H9 (cell line): ENCODE results near the gene GIT1. TPM values are rescaled to one million over a fixed set of nuclear protein-coding genes. Genes with fewer than 3 reads are reported as not detected.

Experiments used
- DNase-seq: peaks from one replicate; pipeline ENCODE4 v3.0.0-alpha.2; 2017
- H2AFZ ChIP-seq: one replicate; pipeline ENCODE4 v1.6.1; 2013; ENCODE audit warnings: mild to moderate bottlenecking, low read length, control low read depth, moderate library complexity
- H2AK5ac ChIP-seq: 2 replicates; pipeline ENCODE4 v1.6.1; 2013; ENCODE audit warnings: low read length, control low read depth, mixed read lengths; ENCODE audit not compliant: insufficient read length
- H2BK120ac ChIP-seq: one replicate; pipeline ENCODE4 v1.6.1; 2013; ENCODE audit warnings: low read depth, mild to moderate bottlenecking, low read length, control low read depth, inconsistent platforms; ENCODE audit not compliant: poor library complexity, severe bottlenecking
- H2BK12ac ChIP-seq: 2 replicates; pipeline ENCODE4 v1.6.1; 2013; ENCODE audit warnings: low read length, control low read depth, mixed read lengths, low read depth; ENCODE audit not compliant: insufficient read length
- H2BK15ac ChIP-seq: 2 replicates; pipeline ENCODE4 v1.6.1; 2013; ENCODE audit warnings: low read depth, low read length, control low read depth
- H2BK20ac ChIP-seq: one replicate; pipeline ENCODE4 v1.6.1; 2013; ENCODE audit warnings: low read depth, mild to moderate bottlenecking, low read length, control low read depth, inconsistent platforms; ENCODE audit not compliant: poor library complexity, severe bottlenecking
- H2BK5ac ChIP-seq: 2 replicates; pipeline ENCODE4 v1.6.1; 2013; ENCODE audit warnings: low read length, control low read depth, mixed read lengths; ENCODE audit not compliant: insufficient read length
- H3K14ac ChIP-seq: 2 replicates; pipeline ENCODE4 v1.6.1; 2013; ENCODE audit warnings: low read length, control low read depth; ENCODE audit not compliant: insufficient read depth
- H3K18ac ChIP-seq: 2 replicates; pipeline ENCODE4 v1.6.1; 2013; ENCODE audit warnings: low read depth, mild to moderate bottlenecking, mixed read lengths, low read length, control low read depth; ENCODE audit not compliant: insufficient read length
- H3K23ac ChIP-seq: 2 replicates; pipeline ENCODE4 v1.6.1; 2013; ENCODE audit warnings: low read length, control low read depth, mixed read lengths, low read depth; ENCODE audit not compliant: insufficient read length
- H3K23me2 ChIP-seq: 2 replicates; pipeline ENCODE4 v1.6.1; 2013; ENCODE audit warnings: low read depth, mild to moderate bottlenecking, mixed read lengths, low read length, control low read depth; ENCODE audit not compliant: insufficient read length, poor library complexity, severe bottlenecking
- H3K27ac ChIP-seq: 2 replicates; pipeline ENCODE4 v1.5.1; 2013; ENCODE audit warnings: low read length, control low read depth, mixed read lengths, low read depth; ENCODE audit not compliant: insufficient read length
- H3K27me3 ChIP-seq: 2 replicates; pipeline ENCODE4 v1.6.1; 2013; ENCODE audit warnings: low read length, control low read depth, inconsistent platforms; ENCODE audit not compliant: insufficient read depth
- H3K4ac ChIP-seq: 2 replicates; pipeline ENCODE4 v1.6.1; 2013; ENCODE audit warnings: low read depth, mild to moderate bottlenecking, control low read depth, inconsistent platforms, low read length, moderate library complexity
- H3K4me1 ChIP-seq: 2 replicates; pipeline ENCODE4 v1.6.1; 2013; ENCODE audit warnings: low read length, control low read depth, inconsistent platforms; ENCODE audit not compliant: insufficient read depth
- H3K4me2 ChIP-seq: 2 replicates; pipeline ENCODE4 v1.6.1; 2013; ENCODE audit warnings: low read length, control low read depth, mixed read lengths; ENCODE audit not compliant: insufficient read length, insufficient read depth
- H3K56ac ChIP-seq: 2 replicates; pipeline ENCODE4 v1.6.1; 2013; ENCODE audit warnings: low read depth, mild to moderate bottlenecking, mixed read lengths, low read length, control low read depth; ENCODE audit not compliant: insufficient read length
- H3K79me1 ChIP-seq: 2 replicates; pipeline ENCODE4 v1.6.1; 2013; ENCODE audit warnings: low read depth, mild to moderate bottlenecking, moderate library complexity, low read length, control low read depth, inconsistent platforms; ENCODE audit not compliant: insufficient read depth, poor library complexity, severe bottlenecking
- H3K79me2 ChIP-seq: 2 replicates; pipeline ENCODE4 v1.6.1; 2013; ENCODE audit warnings: low read length, control low read depth, inconsistent platforms; ENCODE audit not compliant: insufficient read depth
- H3K9ac ChIP-seq: 2 replicates; pipeline ENCODE4 v1.6.1; 2013; ENCODE audit warnings: low read length, control low read depth, mixed read lengths; ENCODE audit not compliant: insufficient read length; ENCODE audit errors: extremely low read depth
- H3K9me3 ChIP-seq: one replicate; pipeline ENCODE4 v1.6.1; 2013; ENCODE audit warnings: low read depth, low read length, inconsistent platforms; ENCODE audit not compliant: control insufficient read depth
- H3T11ph ChIP-seq: one replicate; pipeline ENCODE4 v1.6.1; 2013; ENCODE audit warnings: mild to moderate bottlenecking, low read length, control low read depth, inconsistent platforms
- H4K20me1 ChIP-seq: one replicate; pipeline ENCODE4 v1.6.1; 2013; ENCODE audit not compliant: control insufficient read depth, insufficient read length, insufficient read depth
- H4K5ac ChIP-seq: 2 replicates; pipeline ENCODE4 v1.6.1; 2013; ENCODE audit warnings: low read depth, mild to moderate bottlenecking, mixed read lengths, low read length, control low read depth; ENCODE audit not compliant: insufficient read length
- H4K8ac ChIP-seq: replicated peaks from 2 replicates; pipeline ENCODE4 v1.6.1; 2013; ENCODE audit warnings: low read length, control low read depth, mixed read lengths, low read depth; ENCODE audit not compliant: insufficient read length
- H4K91ac ChIP-seq: 2 replicates; pipeline ENCODE4 v1.6.1; 2013; ENCODE audit warnings: low read depth, mild to moderate bottlenecking, moderate library complexity, mixed read lengths, low read length, control low read depth; ENCODE audit not compliant: insufficient read length
- H3K27ac Mint-ChIP-seq, 3 experiments: 2 replicates in 2 of 3; 3 replicates in 1 of 3; pipeline ENCODE4 v1.8.0; 2020 to 2021; ENCODE audit warnings: mixed read lengths in 3 of 3, mild to moderate bottlenecking in 1 of 3, moderate library complexity in 1 of 3
- H3K27me3 Mint-ChIP-seq: 2 replicates; pipeline ENCODE4 v1.8.0; 2021; ENCODE audit warnings: low read depth, mild to moderate bottlenecking, moderate library complexity, mixed read lengths
- H3K36me3 Mint-ChIP-seq, 3 experiments: 2 replicates in 2 of 3; 3 replicates in 1 of 3; pipeline ENCODE4 v1.8.0; 2020 to 2021; ENCODE audit warnings: low read depth in 3 of 3, mixed read lengths in 3 of 3; ENCODE audit not compliant: insufficient read depth in 1 of 3
- H3K4me1 Mint-ChIP-seq, 2 experiments: 2 replicates each; pipeline ENCODE4 v1.8.0; 2020; ENCODE audit warnings: mixed read lengths in 2 of 2
- H3K4me3 Mint-ChIP-seq, 2 experiments: 2 replicates in 1 of 2; 3 replicates in 1 of 2; pipeline ENCODE4 v1.8.0; 2020 to 2021; ENCODE audit warnings: mild to moderate bottlenecking in 2 of 2, mixed read lengths in 2 of 2, moderate library complexity in 1 of 2
- H3K9me3 Mint-ChIP-seq, 2 experiments: 2 replicates in 1 of 2; 3 replicates in 1 of 2; pipeline ENCODE4 v1.8.0; 2020; ENCODE audit warnings: mild to moderate bottlenecking in 2 of 2, mixed read lengths in 2 of 2, moderate library complexity in 1 of 2
- CTCF ChIP-seq: fragments of 200-600 bp; sonication (generic); conservative IDR thresholded peaks from 3 replicates; pipeline ENCODE4 v1.8.0; 2021; ENCODE audit warnings: antibody characterized with exemption, mild to moderate bottlenecking
- WGBS: extraction: QIAGEN DNeasy Blood & Tissue Kit; methylation state at CpG from one replicate; pipeline ENCODE4 v1.1.7; 2013; ENCODE audit warnings: missing lambda C conversion rate, low lambda C conversion rate, mixed read lengths; ENCODE audit not compliant: insufficient read length; ENCODE audit errors: extremely low coverage; 5-methylcytosine and 5-hydroxymethylcytosine counted together
- total RNA-seq: library from RNA; stranded (reverse); gene quantifications from 2 replicates; pipeline ENCODE4 v1.2.1, GENCODE V29; 2021

Gene GIT1
- total RNA-seq, 1 experiment from 2014 or later, result 47.4 TPM

GRCh38 chr17:29567304-29567553 lies 22.2 kb downstream of the GIT1 start:
- Histone ChIP-seq H3K4ac (no peak overlapping the region), H3K14ac (no peak overlapping the region), H3K4me1 (no peaks in the 10 kb centered on the region), H3K23ac (no peak overlapping the region), H3K23me2 (peaks cover 21% of the 10 kb centered on the region), H3K4me2 (peak overlapping the region; percentile 64), H2AK5ac (no peak overlapping the region), H2BK20ac (no peak overlapping the region), H3K56ac (no peak overlapping the region), H3K79me2 (no peaks in the 10 kb centered on the region), H4K5ac (no peak overlapping the region), H2AFZ (no peak overlapping the region), H3T11ph (no peak overlapping the region), H3K27me3 (peaks cover 8% of the 10 kb centered on the region; the same call in 1 of the 2 replicates), H4K20me1 (no peaks in the 10 kb centered on the region), H4K91ac (no peak overlapping the region), H3K27ac (no peak overlapping the region), H2BK12ac (no peak overlapping the region), H2BK120ac (no peak overlapping the region), H4K8ac (no peak overlapping the region), H2BK5ac (no peak overlapping the region), H3K18ac (no peak overlapping the region), H3K79me1 (no peaks in the 10 kb centered on the region), H3K9me3 (no peaks in the 10 kb centered on the region), H2BK15ac (no peak overlapping the region), H3K9ac (no peak overlapping the region)
- H3K27me3 Mint-ChIP-seq, result peaks cover 55% of the 10 kb centered on the region
- peaks cover 0 to 7% (median 5%) of the 10 kb centered on the region in 3 experiments; a peak in 5 of 7 replicates for H3K36me3 Mint-ChIP-seq
- peaks cover 13 to 16% of the 10 kb centered on the region in 2 experiments for H3K4me1 Mint-ChIP-seq
- H3K9me3 Mint-ChIP-seq, result no peaks in the 10 kb centered on the region; a peak in 1 of 5 replicates
- no peak for DNase-seq
- TF ChIP-seq CTCF, result no peak
- H3K27ac Mint-ChIP-seq, result no peak overlapping the region
- no CpG with 5 or more reads among the region's 27 CpGs for WGBS
- peak overlapping the region; percentile 81 to 90 for H3K4me3 Mint-ChIP-seq
